ENCODE results near the gene ALDOA. TPM values are rescaled to one million over a fixed set of nuclear protein-coding genes. Genes with fewer than 3 reads are reported as not detected.
A peak's percentile ranks its signal among the peaks of the same experiment; 100 is the strongest.

Gene ALDOA
- total RNA-seq, 6 donors from 2014 or later: 303 to 964 (median 731) TPM

GRCh38 chr16:30096862-30097563 lies 31.5 kb downstream of the ALDOA start:
- Histone ChIP-seq H3K4me3 (peak overlapping the region in 3 of 4 donors; percentile 57 to 85 (median 80)), H3K27me3 (no peaks in the 10 kb centered on the region), H3K27ac (peak overlapping the region; percentile 91 to 99 (median 94)), H3K4me1 (peaks cover 27 to 42% (median 35%) of the 10 kb centered on the region in 4 donors), H3K9me3 (peaks cover 0 to 26% (median 13%) of the 10 kb centered on the region in 4 donors), H3K36me3 (peaks cover 2 to 16% (median 9%) of the 10 kb centered on the region in 4 donors)
- DNase-seq (no peak), ATAC-seq (ENCODE audit: low FRiP score in 2 of 2) (no peak)
- TF ChIP-seq EP300 (IDR thresholded peaks at IDR 0.05): no peak
- TF ChIP-seq, protein P1, sequence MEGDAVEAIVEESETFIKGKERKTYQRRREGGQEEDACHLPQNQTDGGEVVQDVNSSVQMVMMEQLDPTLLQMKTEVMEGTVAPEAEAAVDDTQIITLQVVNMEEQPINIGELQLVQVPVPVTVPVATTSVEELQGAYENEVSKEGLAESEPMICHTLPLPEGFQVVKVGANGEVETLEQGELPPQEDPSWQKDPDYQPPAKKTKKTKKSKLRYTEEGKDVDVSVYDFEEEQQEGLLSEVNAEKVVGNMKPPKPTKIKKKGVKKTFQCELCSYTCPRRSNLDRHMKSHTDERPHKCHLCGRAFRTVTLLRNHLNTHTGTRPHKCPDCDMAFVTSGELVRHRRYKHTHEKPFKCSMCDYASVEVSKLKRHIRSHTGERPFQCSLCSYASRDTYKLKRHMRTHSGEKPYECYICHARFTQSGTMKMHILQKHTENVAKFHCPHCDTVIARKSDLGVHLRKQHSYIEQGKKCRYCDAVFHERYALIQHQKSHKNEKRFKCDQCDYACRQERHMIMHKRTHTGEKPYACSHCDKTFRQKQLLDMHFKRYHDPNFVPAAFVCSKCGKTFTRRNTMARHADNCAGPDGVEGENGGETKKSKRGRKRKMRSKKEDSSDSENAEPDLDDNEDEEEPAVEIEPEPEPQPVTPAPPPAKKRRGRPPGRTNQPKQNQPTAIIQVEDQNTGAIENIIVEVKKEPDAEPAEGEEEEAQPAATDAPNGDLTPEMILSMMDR (IDR thresholded peaks at IDR 0.05): no peak
- WGBS, 2 donors: 85 to 92% methylated on average over 18 of the region's 18 CpGs

- Histone ChIP-seq H3K27ac (peak overlapping the region in 3 of 4 donors; percentile 4 to 62 (median 38)), H3K4me3 (no peak overlapping the region), H3K27me3 (no peaks in the 10 kb centered on the region), H3K9me3 (no peaks in the 10 kb centered on the region), H3K36me3 (peaks cover 0 to 47% (median 15%) of the 10 kb centered on the region in 4 donors), H3K4me1 (peaks cover 0 to 3% (median 0%) of the 10 kb centered on the region in 4 donors)
- no peak for DNase-seq
- 79 to 81% methylated on average over 4 of the region's 4 CpGs for WGBS, 2 donors
- peak in 1 of 2 donors; percentile 17 for ATAC-seq (ENCODE audit: low FRiP score in 2 of 2)
- no peak for TF ChIP-seq POLR2A (IDR thresholded peaks at IDR 0.05)
- no peak for TF ChIP-seq EP300 (IDR thresholded peaks at IDR 0.05)
- TF ChIP-seq POLR2AphosphoS5 (IDR thresholded peaks at IDR 0.05): no peak
- TF ChIP-seq, protein P1 (IDR thresholded peaks at IDR 0.05): no peak
These were observed 38.5 kb downstream of the ALDOA start for GRCh38 chr16:30104090-30104489.

- H3K27ac ChIP-seq: peak overlapping the region in 3 of 4 donors; percentile 4 to 62 (median 38)
- H3K36me3 ChIP-seq: peaks cover 0 to 51% (median 17%) of the 10 kb centered on the region in 4 donors
- TF ChIP-seq EP300 (IDR thresholded peaks at IDR 0.05) (peak in 1 of 4 donors; percentile 24), POLR2A (IDR thresholded peaks at IDR 0.05) (no peak), POLR2AphosphoS5 (IDR thresholded peaks at IDR 0.05) (peak; percentile 22 to 25)
- peaks cover 0 to 3% (median 0%) of the 10 kb centered on the region in 4 donors for H3K4me1 ChIP-seq
- no peak overlapping the region for H3K4me3 ChIP-seq
- ATAC-seq (ENCODE audit: low FRiP score in 2 of 2) (peak; percentile 52 to 93), DNase-seq (peak in 1 of 2 donors; percentile 73)
- WGBS, 2 donors: 68 to 74% methylated on average over 4 to 6 of the region's 6 CpGs
- no peaks in the 10 kb centered on the region for H3K9me3 ChIP-seq
- H3K27me3 ChIP-seq: no peaks in the 10 kb centered on the region
These were observed 38.9 kb downstream of the ALDOA start for GRCh38 chr16:30104492-30104891.

DNA sequence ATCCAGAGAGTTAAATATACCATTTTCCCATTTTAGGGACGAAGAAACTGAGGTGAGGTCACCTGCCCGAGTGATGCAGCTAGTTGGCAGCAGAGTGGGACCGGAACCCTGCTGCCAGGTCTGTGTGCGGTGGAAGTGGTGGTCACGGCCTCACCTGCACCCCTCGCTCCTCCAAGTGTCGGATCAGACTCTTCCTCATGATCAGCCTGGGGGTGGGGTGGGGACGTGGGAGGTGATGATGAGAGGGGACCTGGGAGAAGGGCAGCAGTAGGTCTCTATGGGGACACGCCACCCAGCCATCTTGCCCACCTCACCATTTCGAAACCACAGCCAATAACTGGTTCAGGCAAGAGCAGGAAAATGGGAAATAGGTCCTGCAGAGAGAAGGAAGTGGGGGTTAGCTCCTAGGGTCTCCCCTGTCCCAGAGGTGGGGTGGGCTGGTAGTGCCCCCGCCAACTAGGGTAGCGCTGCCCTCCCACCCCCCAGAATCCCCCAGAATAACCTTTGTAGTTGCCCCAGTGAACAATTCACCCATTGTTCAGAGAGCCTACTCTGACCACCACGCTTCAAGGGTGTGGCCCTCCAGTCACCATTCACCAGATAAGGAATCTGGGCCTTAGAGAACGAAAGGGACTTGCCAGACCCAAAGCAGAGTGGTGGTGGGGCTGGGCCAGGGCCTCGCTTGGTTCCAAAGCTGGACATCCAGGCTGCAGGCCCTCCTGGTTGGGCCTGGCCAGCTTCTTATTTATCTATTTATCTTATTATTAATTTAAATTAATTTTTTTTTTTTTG lies 42.7 kb downstream of the ALDOA start:
- no peaks in the 10 kb centered on the region for H3K27me3 ChIP-seq

More for the DNA sequence above, 42.7 kb downstream of the ALDOA start:
- ATAC-seq (ENCODE audit: low FRiP score in 2 of 2) (no peak), DNase-seq (no peak)
- Histone ChIP-seq H3K36me3 (peaks cover 0 to 87% (median 35%) of the 10 kb centered on the region in 4 donors), H3K4me1 (peaks cover 0 to 11% (median 3%) of the 10 kb centered on the region in 4 donors), H3K27ac (no peak overlapping the region), H3K9me3 (no peaks in the 10 kb centered on the region), H3K4me3 (no peak overlapping the region)
- 83 to 87% methylated on average over 11 to 15 of the region's 15 CpGs for WGBS, 2 donors
- TF ChIP-seq POLR2A (IDR thresholded peaks at IDR 0.05) (no peak), EP300 (IDR thresholded peaks at IDR 0.05) (no peak), POLR2AphosphoS5 (IDR thresholded peaks at IDR 0.05) (no peak)
- TF ChIP-seq, protein P1 (IDR thresholded peaks at IDR 0.05): no peak
